ENCODE measurements around the gene CCDC174. TPM values are rescaled to one million over a fixed set of nuclear protein-coding genes. Genes with fewer than 3 reads are reported as not detected.

The CCDC174 gene
- total RNA-seq (2022; extraction: Qiagen RNA extraction; ENCODE audit: low read depth), result 12.0 to 20.2 TPM (median 12.5 TPM) in 5 replicates

DNA sequence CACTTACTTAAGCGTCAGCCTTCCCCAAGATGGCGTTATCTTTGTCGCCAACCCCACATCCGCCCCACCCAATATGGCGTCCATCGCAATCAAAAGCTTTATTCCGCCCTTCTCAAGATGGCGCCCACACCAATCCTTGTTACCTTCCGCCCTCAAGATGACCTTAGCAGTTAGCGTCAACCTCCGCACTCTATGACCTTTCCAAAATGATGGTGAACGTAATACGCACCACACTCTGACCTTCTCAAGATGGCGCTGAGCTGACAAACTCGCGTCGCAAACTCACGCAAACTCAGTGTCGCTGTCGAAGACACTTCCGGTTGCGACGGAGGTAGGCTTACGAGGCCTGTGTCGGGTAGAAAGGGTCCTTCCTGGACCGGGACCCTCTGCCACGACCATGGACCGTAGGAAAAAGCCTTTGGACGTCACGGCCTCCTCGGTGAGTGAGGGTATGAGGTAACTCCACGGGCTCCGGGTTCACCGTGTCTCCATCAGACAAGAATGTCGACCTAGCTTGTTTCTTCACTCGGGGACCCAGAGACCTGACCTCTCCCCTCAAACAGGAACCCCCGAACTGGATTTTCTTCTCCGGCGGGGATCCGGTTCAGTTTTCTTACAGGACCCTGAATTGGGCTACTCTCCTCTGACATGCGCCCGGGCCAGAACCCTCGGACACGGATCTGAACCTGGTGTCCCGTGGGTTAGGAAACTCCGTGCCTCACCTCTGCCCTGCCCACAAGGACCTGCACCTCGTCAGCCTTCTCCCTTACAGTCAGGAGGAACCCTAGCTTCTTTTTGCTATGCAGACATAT lies at the start of gene CCDC174:
CCDC174 (plus strand) TSS at position 323 of the 812 bp plus-strand sequence; CDS start at position 398, 75 bp downstream.

DNA sequence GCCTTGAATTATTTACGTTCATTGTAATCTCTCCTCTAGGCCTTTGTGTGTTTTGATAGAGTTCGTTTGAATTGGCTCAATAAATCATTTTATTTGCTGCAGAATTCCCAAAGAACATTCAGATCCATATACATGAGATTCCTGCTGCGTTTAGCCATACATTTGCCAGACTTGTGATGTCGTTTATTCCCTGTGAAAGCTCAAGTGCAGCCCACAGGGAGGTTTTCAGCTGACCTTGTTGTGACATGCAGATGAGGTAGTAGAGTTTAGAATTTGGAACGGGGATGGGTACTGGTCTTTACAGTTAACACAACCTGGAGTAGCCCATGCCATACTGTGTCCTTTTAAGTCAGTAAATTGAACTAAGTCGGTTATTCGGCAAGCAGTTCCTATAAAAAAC lies 23.3 kb downstream of the CCDC174 start, which contains the start of gene C3orf20:
C3orf20 (plus strand) TSS at position 301 of the 400 bp plus-strand sequence. CDS start 7,573 bp downstream, outside the sequence.

Other genes with a start within 250 kb of the CCDC174 start
- 79.2 to 109 TPM (median 102 TPM) in 5 replicates for gene SLC6A6, start 249.2 kb upstream of the CCDC174 start, total RNA-seq (2022; extraction: Qiagen RNA extraction; ENCODE audit: low read depth)
- 0.97 to 2.4 TPM (median 1.9 TPM) in 5 replicates for gene GRIP2, start 111.4 kb upstream of the CCDC174 start, total RNA-seq (2022; extraction: Qiagen RNA extraction; ENCODE audit: low read depth)
- 0.03 to 0.06 TPM (median 0.05 TPM) in 3 of 5 replicates, not detected in the others for gene C3orf20, start 23.4 kb downstream of the CCDC174 start, total RNA-seq (2022; extraction: Qiagen RNA extraction; ENCODE audit: low read depth)
- gene FGD5, start 167.2 kb downstream of the CCDC174 start, total RNA-seq (2022; extraction: Qiagen RNA extraction; ENCODE audit: low read depth), result 0.05 to 0.16 TPM in 2 of 5 replicates, not detected in the others

Data from A549 treated with RU486 at 1 μM for 4 hours (cell line).